Measurements from ENCODE around the gene TUBB2B. TPM values are rescaled to one million over a fixed set of nuclear protein-coding genes. Genes with fewer than 3 reads are reported as not detected.
"Not testable (repeated sequence)": the region's sequence is repeated elsewhere in the genome, so short reads cannot be mapped to it uniquely, and the experiment has no call there.

Gene TUBB2B
- total RNA-seq, 2 experiments from 2014 or later = not detected

- DNase-seq = no peak
- H3K27me3 Mint-ChIP-seq = peaks cover 18% of the 10 kb centered on the region
- ChIA-PET POLR2A (no interaction called here), CTCF (no interaction called here)
- peaks cover 5% of the 10 kb centered on the region for H3K4me1 Mint-ChIP-seq
- no peak overlapping the region for H3K4me3 Mint-ChIP-seq
- no peak overlapping the region for H3K27ac Mint-ChIP-seq
- H3K9me3 Mint-ChIP-seq = no peaks in the 10 kb centered on the region
- no peaks in the 10 kb centered on the region for H3K36me3 Mint-ChIP-seq (ENCODE audit: low read depth)
These were observed 46.3 kb downstream of the TUBB2B start for GRCh38 chr6:3181105-3181504.

- not testable (repeated sequence) for H3K27ac Mint-ChIP-seq
These were observed 47.5 kb downstream of the TUBB2B start for GRCh38 chr6:3179945-3180344.

GRCh38 chr6:3178666-3179065 lies 48.8 kb downstream of the TUBB2B start:
- H3K36me3 Mint-ChIP-seq (ENCODE audit: low read depth); CTCF ChIA-PET; H3K27me3 Mint-ChIP-seq; H3K4me3 Mint-ChIP-seq; H3K27ac Mint-ChIP-seq; DNase-seq; H3K4me1 Mint-ChIP-seq; H3K9me3 Mint-ChIP-seq; POLR2A ChIA-PET: not testable (repeated sequence)

More at GRCh38 chr6:3179945-3180344, 47.5 kb downstream of the TUBB2B start:
- H3K9me3 Mint-ChIP-seq; POLR2A ChIA-PET; H3K4me1 Mint-ChIP-seq; H3K36me3 Mint-ChIP-seq (ENCODE audit: low read depth); DNase-seq; H3K4me3 Mint-ChIP-seq; CTCF ChIA-PET: not testable (repeated sequence)
- peaks cover 11% of the 10 kb centered on the region for H3K27me3 Mint-ChIP-seq

DNA sequence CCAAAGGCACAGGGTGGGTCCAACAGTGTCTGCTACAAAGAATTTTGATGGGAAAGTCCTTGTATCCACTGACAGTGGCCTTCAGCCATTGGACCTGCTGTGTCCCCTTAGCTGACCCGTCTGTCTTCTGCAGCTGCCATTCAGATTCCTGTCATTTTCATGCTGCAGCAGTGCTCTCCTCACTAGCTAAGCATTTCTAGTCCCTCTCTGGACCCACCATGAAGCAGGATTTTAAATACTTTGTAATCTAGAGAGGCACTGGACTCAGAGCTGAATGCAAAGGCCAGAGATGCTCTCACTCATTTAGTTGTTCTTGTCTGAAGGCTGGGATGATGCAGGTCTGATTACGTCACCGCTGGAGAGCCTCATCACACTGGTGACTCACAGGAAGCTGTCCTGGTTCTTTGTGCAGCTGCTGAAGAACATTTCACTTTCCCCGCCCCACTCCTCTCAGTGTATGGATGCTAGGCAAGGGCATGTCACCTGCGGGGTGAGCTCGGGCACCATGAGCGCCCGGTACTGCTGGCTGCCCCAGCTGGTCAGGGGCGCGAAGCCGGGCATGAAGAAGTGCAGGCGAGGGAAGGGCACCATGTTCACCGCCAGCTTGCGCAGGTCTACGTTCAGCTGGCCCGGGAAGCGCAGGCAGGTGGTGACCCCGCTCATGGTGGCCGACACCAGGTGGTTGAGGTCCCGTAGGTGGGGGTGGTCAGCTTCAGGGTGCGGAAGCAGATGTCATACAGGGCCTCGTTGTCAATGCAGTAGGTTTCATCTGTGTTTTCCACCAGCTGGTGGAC lies 50.7 kb downstream of the TUBB2B start:
- ChIA-PET POLR2A (interaction anchor here (1.2 kb wide), 1 partner anchor 14 kb away, joined by 3 read pairs; no protein-coding TSS in a partner anchor), CTCF (interaction anchor here (0.5 to 1.7 kb wide), 2 partner anchors 50 to 75 kb away, joined by 4 to 5 read pairs; no protein-coding TSS in a partner anchor)
- Mint-ChIP-seq H3K27ac (no peak overlapping the region), H3K27me3 (peaks cover 2% of the 10 kb centered on the region), H3K9me3 (no peaks in the 10 kb centered on the region), H3K36me3 (ENCODE audit: low read depth) (no peaks in the 10 kb centered on the region), H3K4me1 (peaks cover 7% of the 10 kb centered on the region), H3K4me3 (no peak overlapping the region)
- peak; percentile 68 for DNase-seq

GRCh38 chr6:3175715-3176402 lies 51.6 kb downstream of the TUBB2B start:
- ChIA-PET POLR2A (interaction anchor here (1.2 kb wide), 1 partner anchor 13 kb away, joined by 3 read pairs; no protein-coding TSS in a partner anchor), CTCF (interaction anchor here (0.5 to 1.7 kb wide), 2 partner anchors 49 to 75 kb away, joined by 4 to 5 read pairs; no protein-coding TSS in a partner anchor)
- Mint-ChIP-seq H3K9me3 (no peaks in the 10 kb centered on the region), H3K27me3 (no peaks in the 10 kb centered on the region), H3K36me3 (ENCODE audit: low read depth) (no peaks in the 10 kb centered on the region), H3K4me1 (peaks cover 7% of the 10 kb centered on the region), H3K27ac (no peak overlapping the region), H3K4me3 (no peak overlapping the region)
- no peak for DNase-seq

Other genes starting within 250 kb of the TUBB2B start
- gene NQO2, start 227.8 kb downstream of the TUBB2B start, total RNA-seq = 10 to 100 TPM; 37.7 to 38.4 TPM
- 10 to 100 TPM; 33.1 to 33.3 TPM for gene RIPK1, start 159.2 kb downstream of the TUBB2B start, total RNA-seq
- gene BPHL, start 108.9 kb downstream of the TUBB2B start, total RNA-seq = 1 to 10 TPM; 7.3 to 9.2 TPM
- gene TUBB2A, start 70.1 kb downstream of the TUBB2B start, total RNA-seq = 1 to 10 TPM; 2.5 to 3.6 TPM
- 10 to 100 TPM; 19.8 to 21.4 TPM for gene PSMG4, start 31.3 kb upstream of the TUBB2B start, total RNA-seq
- under 1 TPM; 0.75 to 0.83 TPM for gene SLC22A23, start 229.4 kb upstream of the TUBB2B start, total RNA-seq